ENCODE results near the gene CDCP1. TPM values are rescaled to one million over a fixed set of nuclear protein-coding genes. Genes with fewer than 3 reads are reported as not detected.

The CDCP1 gene
- total RNA-seq, 1 donor: 7.6 TPM

DNA sequence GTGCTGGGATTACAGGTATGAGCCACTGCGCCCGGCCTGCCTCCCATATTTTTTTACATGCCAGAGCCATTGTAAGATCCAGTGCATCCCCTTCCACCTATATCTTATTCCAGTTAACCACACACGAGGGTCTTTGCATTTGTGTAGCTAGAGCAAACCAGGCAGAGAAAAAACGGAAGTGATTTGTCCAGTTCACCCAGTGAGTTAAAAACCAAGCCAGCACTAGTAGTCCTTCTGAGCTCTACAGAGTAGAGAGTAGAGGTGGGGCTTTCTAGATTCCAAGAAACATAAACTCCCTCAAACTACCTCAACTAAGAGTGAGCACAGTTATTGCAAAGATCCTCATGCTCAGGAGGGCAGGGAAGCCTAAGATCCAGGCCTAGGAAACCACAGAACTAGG is 45.2 kb upstream of the CDCP1 start:
- no peaks in the 10 kb centered on the region for H3K27me3 ChIP-seq (ENCODE audit: insufficient read depth, low read length)
- no peaks in the 10 kb centered on the region for H3K79me2 ChIP-seq (ENCODE audit: insufficient read depth, low read length)
- H4K20me1 ChIP-seq (ENCODE audit: insufficient read depth, low read length): no peaks in the 10 kb centered on the region
- TF ChIP-seq, protein P1, sequence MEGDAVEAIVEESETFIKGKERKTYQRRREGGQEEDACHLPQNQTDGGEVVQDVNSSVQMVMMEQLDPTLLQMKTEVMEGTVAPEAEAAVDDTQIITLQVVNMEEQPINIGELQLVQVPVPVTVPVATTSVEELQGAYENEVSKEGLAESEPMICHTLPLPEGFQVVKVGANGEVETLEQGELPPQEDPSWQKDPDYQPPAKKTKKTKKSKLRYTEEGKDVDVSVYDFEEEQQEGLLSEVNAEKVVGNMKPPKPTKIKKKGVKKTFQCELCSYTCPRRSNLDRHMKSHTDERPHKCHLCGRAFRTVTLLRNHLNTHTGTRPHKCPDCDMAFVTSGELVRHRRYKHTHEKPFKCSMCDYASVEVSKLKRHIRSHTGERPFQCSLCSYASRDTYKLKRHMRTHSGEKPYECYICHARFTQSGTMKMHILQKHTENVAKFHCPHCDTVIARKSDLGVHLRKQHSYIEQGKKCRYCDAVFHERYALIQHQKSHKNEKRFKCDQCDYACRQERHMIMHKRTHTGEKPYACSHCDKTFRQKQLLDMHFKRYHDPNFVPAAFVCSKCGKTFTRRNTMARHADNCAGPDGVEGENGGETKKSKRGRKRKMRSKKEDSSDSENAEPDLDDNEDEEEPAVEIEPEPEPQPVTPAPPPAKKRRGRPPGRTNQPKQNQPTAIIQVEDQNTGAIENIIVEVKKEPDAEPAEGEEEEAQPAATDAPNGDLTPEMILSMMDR (IDR thresholded peaks at IDR 0.05; ENCODE audit: extremely low read depth, low read depth, low read length): no peak
- no peak overlapping the region for H3K4me2 ChIP-seq (ENCODE audit: insufficient read depth, low read length)
- no peaks in the 10 kb centered on the region for H3K4me1 ChIP-seq (ENCODE audit: insufficient read depth, low read length)
- H3K36me3 ChIP-seq (ENCODE audit: insufficient read depth, low read length): no peaks in the 10 kb centered on the region
- H3K4me3 ChIP-seq (ENCODE audit: insufficient read depth, low read length): no peak overlapping the region
- H2AFZ ChIP-seq (ENCODE audit: low read length): peak overlapping the region; percentile 50
- no peaks in the 10 kb centered on the region for H3K9me3 ChIP-seq (ENCODE audit: low read depth, low read length)
- H3K27ac ChIP-seq (ENCODE audit: low read depth, low read length): no peak overlapping the region
- no peak for DNase-seq (ENCODE audit: insufficient read length, low spot score, missing footprints)

DNA sequence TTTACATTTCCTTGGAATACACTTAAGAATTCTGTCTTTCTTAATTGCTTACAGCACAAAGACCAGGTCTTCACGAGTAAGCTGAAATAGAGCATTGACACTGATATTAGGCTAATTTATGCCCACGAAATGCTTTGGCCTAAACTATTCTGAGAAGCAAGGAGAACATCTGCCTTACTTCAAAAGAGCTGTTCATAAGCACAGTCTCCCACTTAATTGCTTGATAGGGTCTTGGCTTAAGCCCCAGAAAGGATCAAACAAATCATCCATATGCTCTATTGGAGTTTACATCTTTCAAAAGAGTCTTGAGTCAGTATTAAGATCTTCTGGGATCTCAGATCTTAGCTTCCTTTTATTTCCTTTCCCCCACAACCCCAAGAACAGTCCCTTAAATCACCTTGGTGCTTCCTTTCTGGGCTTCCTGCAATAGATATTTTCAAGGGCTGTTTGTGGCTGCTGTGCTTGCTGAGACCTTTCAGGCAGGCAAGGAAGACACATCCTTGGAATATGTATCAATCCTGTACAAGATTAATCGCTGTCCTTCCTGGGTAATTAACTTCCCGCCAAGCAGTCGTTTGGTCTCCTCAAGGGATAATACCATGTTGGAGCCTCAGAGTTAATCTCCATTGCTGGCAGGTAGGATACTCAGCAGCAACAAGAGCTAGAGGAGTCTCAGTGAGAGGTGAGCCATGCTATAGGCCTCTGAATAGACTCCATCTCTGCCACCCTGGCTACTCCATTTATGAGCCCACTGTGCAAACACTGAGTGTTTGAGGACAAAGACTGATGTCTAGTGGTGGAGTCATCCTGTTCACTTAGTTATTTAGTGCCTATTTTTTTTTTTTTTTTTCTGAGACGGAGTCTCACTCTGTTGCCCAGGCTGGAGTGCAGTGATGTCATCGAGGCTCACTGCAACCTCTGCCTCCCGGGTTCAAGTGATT is 42.8 kb upstream of the CDCP1 start:
- Histone ChIP-seq H3K4me2 (ENCODE audit: insufficient read depth, low read length) (no peak overlapping the region), H3K9me3 (ENCODE audit: low read depth, low read length) (no peaks in the 10 kb centered on the region)
- no peak for DNase-seq (ENCODE audit: insufficient read length, low spot score, missing footprints)

DNA sequence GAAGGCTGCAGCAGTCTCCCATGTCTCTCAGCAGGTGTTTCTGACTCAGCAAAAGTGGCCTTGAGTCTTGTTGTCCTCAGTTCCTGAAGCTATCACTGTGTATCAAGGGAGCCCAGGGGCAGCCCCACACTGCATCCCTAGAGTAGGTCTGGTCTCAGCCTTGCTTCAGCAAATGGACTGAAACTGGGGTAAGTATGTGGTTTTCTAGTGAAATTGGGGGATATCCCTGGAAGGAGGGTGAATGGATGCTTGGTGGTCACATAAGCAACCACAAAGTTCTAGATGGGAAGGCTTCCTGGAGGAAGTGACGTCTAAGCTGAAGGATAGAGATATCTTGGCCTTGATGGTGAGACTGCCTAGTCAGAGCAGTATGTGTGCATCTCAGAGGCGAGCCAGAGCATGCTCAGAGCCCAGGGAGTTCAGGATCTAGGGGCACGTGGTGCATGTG is 41.5 kb upstream of the CDCP1 start:
- no peaks in the 10 kb centered on the region for H4K20me1 ChIP-seq (ENCODE audit: insufficient read depth, low read length)
- no peaks in the 10 kb centered on the region for H3K27me3 ChIP-seq (ENCODE audit: insufficient read depth, low read length)
- DNase-seq (ENCODE audit: insufficient read length, low spot score, missing footprints): no peak
- TF ChIP-seq, protein P1 (IDR thresholded peaks at IDR 0.05; ENCODE audit: extremely low read depth, low read depth, low read length): no peak
- no peak overlapping the region for H3K4me3 ChIP-seq (ENCODE audit: insufficient read depth, low read length)
- no peaks in the 10 kb centered on the region for H3K36me3 ChIP-seq (ENCODE audit: insufficient read depth, low read length)
- no peak overlapping the region for H2AFZ ChIP-seq (ENCODE audit: low read length)
- no peak overlapping the region for H3K27ac ChIP-seq (ENCODE audit: low read depth, low read length)
- no peaks in the 10 kb centered on the region for H3K79me2 ChIP-seq (ENCODE audit: insufficient read depth, low read length)
- no peaks in the 10 kb centered on the region for H3K9me3 ChIP-seq (ENCODE audit: low read depth, low read length)
- peaks cover 12% of the 10 kb centered on the region for H3K4me1 ChIP-seq (ENCODE audit: insufficient read depth, low read length)
- no peak overlapping the region for H3K4me2 ChIP-seq (ENCODE audit: insufficient read depth, low read length)

More for the DNA sequence above, 42.8 kb upstream of the CDCP1 start:
- Histone ChIP-seq H3K4me1 (ENCODE audit: insufficient read depth, low read length) (no peaks in the 10 kb centered on the region), H3K79me2 (ENCODE audit: insufficient read depth, low read length) (no peaks in the 10 kb centered on the region), H2AFZ (ENCODE audit: low read length) (no peak overlapping the region), H3K27ac (ENCODE audit: low read depth, low read length) (no peak overlapping the region), H3K27me3 (ENCODE audit: insufficient read depth, low read length) (no peaks in the 10 kb centered on the region), H4K20me1 (ENCODE audit: insufficient read depth, low read length) (no peaks in the 10 kb centered on the region), H3K36me3 (ENCODE audit: insufficient read depth, low read length) (no peaks in the 10 kb centered on the region), H3K4me3 (ENCODE audit: insufficient read depth, low read length) (no peak overlapping the region)
- TF ChIP-seq, protein P1 (IDR thresholded peaks at IDR 0.05; ENCODE audit: extremely low read depth, low read depth, low read length): no peak

DNA sequence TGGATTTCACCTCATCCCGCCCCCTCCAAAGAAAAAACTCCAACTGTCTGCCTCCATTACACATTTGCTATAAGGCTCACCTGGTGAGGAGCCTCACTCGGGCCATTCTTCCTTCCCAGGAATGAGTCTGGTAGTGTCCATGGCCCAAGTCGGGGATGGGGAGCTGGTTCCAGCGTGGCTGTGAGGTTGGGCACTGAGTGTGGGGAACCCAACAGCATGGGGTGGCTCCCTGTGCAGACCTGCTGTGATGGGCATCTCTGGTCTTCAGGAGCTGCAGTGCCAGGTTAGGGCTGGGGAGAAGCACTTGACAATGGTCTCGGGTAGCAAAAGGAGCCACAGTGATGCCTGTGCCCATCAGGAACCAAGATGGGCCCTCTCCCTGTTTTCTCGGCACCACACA is 40.7 kb upstream of the CDCP1 start:
- no peak for DNase-seq (ENCODE audit: insufficient read length, low spot score, missing footprints)
- no peaks in the 10 kb centered on the region for H3K9me3 ChIP-seq (ENCODE audit: low read depth, low read length)
- H3K36me3 ChIP-seq (ENCODE audit: insufficient read depth, low read length): no peaks in the 10 kb centered on the region
- H3K79me2 ChIP-seq (ENCODE audit: insufficient read depth, low read length): no peaks in the 10 kb centered on the region
- no peak overlapping the region for H3K27ac ChIP-seq (ENCODE audit: low read depth, low read length)
- no peak overlapping the region for H2AFZ ChIP-seq (ENCODE audit: low read length)
- H4K20me1 ChIP-seq (ENCODE audit: insufficient read depth, low read length): no peaks in the 10 kb centered on the region
- no peak overlapping the region for H3K4me2 ChIP-seq (ENCODE audit: insufficient read depth, low read length)
- TF ChIP-seq, protein P1 (IDR thresholded peaks at IDR 0.05; ENCODE audit: extremely low read depth, low read depth, low read length): no peak
- no peaks in the 10 kb centered on the region for H3K27me3 ChIP-seq (ENCODE audit: insufficient read depth, low read length)
- H3K4me1 ChIP-seq (ENCODE audit: insufficient read depth, low read length): peaks cover 13% of the 10 kb centered on the region
- no peak overlapping the region for H3K4me3 ChIP-seq (ENCODE audit: insufficient read depth, low read length)

Data from osteoblast (primary cell).